GM23248 (cell line): ENCODE data around the gene SERINC1.

Experiments used
- EZH2 ChIP-seq: fragments of 200-600 bp; sonication (generic); IDR thresholded peaks from 2 replicates; pipeline ENCODE4 v1.6.1; 2018; ENCODE audit warnings: antibody characterized with exemption, mild to moderate bottlenecking; ENCODE audit not compliant: insufficient read depth, poor library complexity, severe bottlenecking
- EZH2phosphoT487 ChIP-seq: fragments of 200-600 bp; sonication (generic); IDR thresholded peaks from 2 replicates; pipeline ENCODE4 v1.6.1; 2018; ENCODE audit warnings: antibody characterized with exemption, moderate library complexity, mild to moderate bottlenecking, low read depth; ENCODE audit not compliant: insufficient read depth

DNA sequence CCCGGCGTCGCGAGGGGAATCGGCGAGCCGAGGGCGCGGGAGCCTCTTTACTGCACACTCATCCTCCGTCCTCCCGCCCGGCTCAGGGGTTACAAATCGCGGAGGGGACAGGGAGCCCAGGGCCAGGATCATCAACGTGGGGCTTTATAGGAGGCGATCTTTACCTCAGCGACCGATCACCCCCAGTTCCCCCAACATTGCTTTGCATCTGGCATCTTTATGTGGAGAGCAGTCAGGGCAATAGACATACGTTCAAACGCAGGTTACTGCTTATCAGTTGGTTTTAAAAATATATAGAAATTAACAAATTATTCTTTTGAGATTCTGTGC is 71.5 kb downstream of the SERINC1 start:
- TF ChIP-seq EZH2 (no peak), EZH2phosphoT487 (no peak)
